Mucosa of descending colon (tissue), 3 donors: Measurements from ENCODE around the gene MARS1. TPM values are rescaled to one million over a fixed set of nuclear protein-coding genes. Genes with fewer than 3 reads are reported as not detected.
A peak's percentile ranks its signal among the peaks of the same experiment; 100 is the strongest.

Experiments
- ATAC-seq: fragments of 200-7000 bp; cut with Tn5 transposase; one replicate; pipeline ENCODE4 v1.9.1; 2020; ENCODE audit warnings: mild to moderate bottlenecking, moderate library complexity
- DNase-seq, 3 donors: peaks; one replicate each; pipeline ENCODE4 v3.0.0-alpha.2; 2020
- H3K36me3 ChIP-seq: fragments of 200-600 bp; one replicate; pipeline ENCODE4 v1.8.0; 2021; ENCODE audit warnings: low read depth, mild to moderate bottlenecking
- H3K4me1 ChIP-seq: fragments of 200-600 bp; one replicate; pipeline ENCODE4 v1.8.0; 2021; ENCODE audit warnings: low read depth, mild to moderate bottlenecking
- H3K4me3 ChIP-seq: fragments of 200-600 bp; one replicate; pipeline ENCODE4 v1.8.0; 2021; ENCODE audit warnings: mild to moderate bottlenecking
- H3K9me3 ChIP-seq: fragments of 200-600 bp; one replicate; pipeline ENCODE4 v1.8.0; 2021; ENCODE audit warnings: mild to moderate bottlenecking
- CTCF ChIP-seq: fragments of 200-600 bp; IDR thresholded peaks from one replicate; pipeline ENCODE4 v1.8.0; 2022; ENCODE audit warnings: antibody characterized with exemption, mild to moderate bottlenecking
- intact Hi-C, 2 donors: fragments of 100-400 bp; cut with DNase I in 1 of 2; cut with micrococcal nuclease in 1 of 2; formaldehyde crosslinking; loops; one replicate each; pipeline versions ENCODE4 v1.11.0 to v1.11.1; 2022; cut with DNase I, micrococcal nuclease
- total RNA-seq, 3 donors: library from RNA; stranded (reverse); fragmentation: NEBNext Ultra II Directional in 2 of 3; extraction: Animal tissue kit (Norgen Biotek cat#: 25700) in 2 of 3; gene quantifications; one replicate each; pipeline versions ENCODE4 v1.2.1 to v1.2.4, GENCODE V29; 2021 to 2023
- donor health status: DM: no; HTN: no; CAD: no; lungs with moderate emphysema.
- donor health status: DM: no; HTN: no; CAD: no.
- donor health status: DM: no; HTN: yes; CAD: no.

Gene MARS1
- total RNA-seq, 3 donors from 2014 or later, result 63.7 to 117 (median 94.7) TPM

- TF ChIP-seq CTCF, result no peak
- intact Hi-C loops, result no loop called here
- no peaks in the 10 kb centered on the region for H3K9me3 ChIP-seq
- DNase-seq, result peak; percentile 94 to 95 (median 95)
- no peaks in the 10 kb centered on the region for H3K36me3 ChIP-seq
- peak; percentile 52 for ATAC-seq
- H3K4me3 ChIP-seq, result peak within 1 kb of the TSS; percentile 65
- peaks cover 48% of the 10 kb centered on the region for H3K4me1 ChIP-seq
Measured at GRCh38 chr12:57522011-57522886, 34.4 kb downstream of the MARS1 start, which contains the start of gene MBD6. Gene MBD6, plus strand, starts transcription at chr12:57522824. Its CDS starts 1,480 bp downstream, at chr12:57524304.

GRCh38 chr12:57522887-57523705 is 35.2 kb downstream of the MARS1 start:
- no peak for TF ChIP-seq CTCF
- Histone ChIP-seq H3K4me3 (peak overlapping the region; percentile 65), H3K4me1 (peaks cover 44% of the 10 kb centered on the region), H3K9me3 (no peaks in the 10 kb centered on the region), H3K36me3 (peaks cover 5% of the 10 kb centered on the region)
- peak; percentile 0 for ATAC-seq
- intact Hi-C loops, result no loop called here
- DNase-seq, result peak; percentile 60 to 84 (median 74)

DNA sequence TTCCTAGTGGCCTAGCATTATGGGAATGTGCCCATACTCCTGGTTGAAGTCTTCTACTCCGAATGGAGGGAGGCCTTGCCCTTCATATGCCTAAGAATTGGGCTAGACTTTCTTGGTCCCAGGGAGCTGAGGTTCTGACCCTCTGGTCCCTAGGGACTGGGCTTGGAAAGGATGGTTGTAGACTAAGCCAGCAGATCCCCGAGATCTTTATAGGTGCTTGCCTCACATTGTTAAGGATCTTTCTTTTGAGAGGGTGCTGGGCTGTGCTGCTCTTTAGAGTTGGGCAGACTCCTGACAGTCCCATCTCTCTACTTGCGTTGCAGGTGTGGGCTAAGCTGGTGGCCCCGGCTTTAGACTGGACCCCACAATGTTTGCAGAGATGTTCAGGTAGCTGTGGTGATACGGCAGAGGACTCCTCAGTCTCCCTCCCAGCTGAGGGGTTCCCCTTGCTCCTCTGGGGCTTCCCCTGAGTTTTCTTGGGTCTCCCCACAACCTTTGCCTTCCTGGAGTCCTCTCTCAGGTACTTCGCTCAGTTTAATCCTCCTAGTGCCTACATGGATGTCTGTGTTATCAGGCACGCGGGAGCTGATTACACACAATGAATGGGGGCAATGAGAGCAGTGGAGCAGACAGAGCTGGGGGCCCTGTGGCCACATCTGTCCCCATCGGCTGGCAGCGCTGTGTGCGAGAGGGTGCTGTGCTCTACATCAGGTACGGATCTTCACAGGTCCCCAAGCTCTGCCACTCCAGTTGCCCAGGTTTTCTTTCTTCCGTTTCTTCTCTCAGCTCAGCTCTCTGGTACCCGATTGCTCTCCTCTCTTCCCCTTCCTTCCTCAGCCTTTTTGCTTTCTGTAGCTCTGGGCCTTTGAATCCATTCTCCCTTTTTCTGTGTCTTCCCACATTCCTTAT is 36.1 kb downstream of the MARS1 start:
- ATAC-seq, result no peak
- TF ChIP-seq CTCF, result no peak
- no peak for DNase-seq
- Histone ChIP-seq H3K36me3 (peaks cover 9% of the 10 kb centered on the region), H3K9me3 (no peaks in the 10 kb centered on the region), H3K4me3 (no peak overlapping the region), H3K4me1 (peaks cover 35% of the 10 kb centered on the region)
- intact Hi-C loops, result no loop called here

GRCh38 chr12:57524814-57525614 is 37.1 kb downstream of the MARS1 start:
- H3K36me3 ChIP-seq, result peaks cover 9% of the 10 kb centered on the region
- H3K9me3 ChIP-seq, result no peaks in the 10 kb centered on the region
- H3K4me1 ChIP-seq, result peaks cover 28% of the 10 kb centered on the region
- peak in 1 of 3 donors; percentile 59 for DNase-seq
- no peak for TF ChIP-seq CTCF
- no peak overlapping the region for H3K4me3 ChIP-seq
- no peak for ATAC-seq
- intact Hi-C loops, result no loop called here
